ENCODE results near the gene DCTN1.

GRCh38 chr2:74373221-74373676, 6.9 kb downstream of the DCTN1 start:
- TF ChIP-seq EZH2 (IDR thresholded peaks at IDR 0.05) (no peak), EZH2phosphoT487 (IDR thresholded peaks at IDR 0.05) (no peak)
- TF ChIP-seq, protein P1, sequence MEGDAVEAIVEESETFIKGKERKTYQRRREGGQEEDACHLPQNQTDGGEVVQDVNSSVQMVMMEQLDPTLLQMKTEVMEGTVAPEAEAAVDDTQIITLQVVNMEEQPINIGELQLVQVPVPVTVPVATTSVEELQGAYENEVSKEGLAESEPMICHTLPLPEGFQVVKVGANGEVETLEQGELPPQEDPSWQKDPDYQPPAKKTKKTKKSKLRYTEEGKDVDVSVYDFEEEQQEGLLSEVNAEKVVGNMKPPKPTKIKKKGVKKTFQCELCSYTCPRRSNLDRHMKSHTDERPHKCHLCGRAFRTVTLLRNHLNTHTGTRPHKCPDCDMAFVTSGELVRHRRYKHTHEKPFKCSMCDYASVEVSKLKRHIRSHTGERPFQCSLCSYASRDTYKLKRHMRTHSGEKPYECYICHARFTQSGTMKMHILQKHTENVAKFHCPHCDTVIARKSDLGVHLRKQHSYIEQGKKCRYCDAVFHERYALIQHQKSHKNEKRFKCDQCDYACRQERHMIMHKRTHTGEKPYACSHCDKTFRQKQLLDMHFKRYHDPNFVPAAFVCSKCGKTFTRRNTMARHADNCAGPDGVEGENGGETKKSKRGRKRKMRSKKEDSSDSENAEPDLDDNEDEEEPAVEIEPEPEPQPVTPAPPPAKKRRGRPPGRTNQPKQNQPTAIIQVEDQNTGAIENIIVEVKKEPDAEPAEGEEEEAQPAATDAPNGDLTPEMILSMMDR (IDR thresholded peaks at IDR 0.05): no peak
